HEK293T (cell line): ENCODE measurements around the gene SYT13.

ENCODE experiments used
- BHLHE40 ChIP-seq: fragments of 450-650 bp; IDR thresholded peaks from 2 replicates; pipeline ENCODE4 v1.6.1; 2016; ENCODE audit warnings: mild to moderate bottlenecking, moderate library complexity, borderline replicate concordance
- CTBP1 ChIP-seq: fragments of 450-650 bp; IDR thresholded peaks from 2 replicates; pipeline ENCODE4 v1.6.1; 2016; ENCODE audit warnings: borderline replicate concordance
- ELF4 ChIP-seq: fragments of 450-650 bp; IDR thresholded peaks from 2 replicates; pipeline ENCODE4 v1.6.1; 2017; ENCODE audit warnings: antibody characterized with exemption
- FOXM1 ChIP-seq: fragments of 450-650 bp; IDR thresholded peaks from 2 replicates; pipeline ENCODE4 v1.6.1; 2017; ENCODE audit warnings: mild to moderate bottlenecking, borderline replicate concordance
- HDGF ChIP-seq: fragments of 450-650 bp; IDR thresholded peaks from 2 replicates; pipeline ENCODE4 v1.6.1; 2017; ENCODE audit warnings: antibody characterized with exemption, borderline replicate concordance
- L3MBTL2 ChIP-seq: fragments of 450-650 bp; conservative IDR thresholded peaks from 2 replicates; pipeline ENCODE4 v1.6.1; 2016; ENCODE audit warnings: mild to moderate bottlenecking
- LEF1 ChIP-seq: fragments of 450-650 bp; IDR thresholded peaks from 2 replicates; pipeline ENCODE4 v1.6.1; 2017; ENCODE audit warnings: mild to moderate bottlenecking, borderline replicate concordance
- SP1 ChIP-seq: fragments of 450-650 bp; IDR thresholded peaks from 2 replicates; pipeline ENCODE4 v1.6.1; 2017
- SUZ12 ChIP-seq: fragments of 450-650 bp; IDR thresholded peaks from 2 replicates; pipeline ENCODE4 v1.6.1; 2016; ENCODE audit warnings: mild to moderate bottlenecking
- TARDBP ChIP-seq: fragments of 450-650 bp; IDR thresholded peaks from 2 replicates; pipeline ENCODE4 v1.6.1; 2016
- ZNF384 ChIP-seq: fragments of 450-650 bp; IDR thresholded peaks from 2 replicates; pipeline ENCODE4 v1.6.1; 2016

DNA sequence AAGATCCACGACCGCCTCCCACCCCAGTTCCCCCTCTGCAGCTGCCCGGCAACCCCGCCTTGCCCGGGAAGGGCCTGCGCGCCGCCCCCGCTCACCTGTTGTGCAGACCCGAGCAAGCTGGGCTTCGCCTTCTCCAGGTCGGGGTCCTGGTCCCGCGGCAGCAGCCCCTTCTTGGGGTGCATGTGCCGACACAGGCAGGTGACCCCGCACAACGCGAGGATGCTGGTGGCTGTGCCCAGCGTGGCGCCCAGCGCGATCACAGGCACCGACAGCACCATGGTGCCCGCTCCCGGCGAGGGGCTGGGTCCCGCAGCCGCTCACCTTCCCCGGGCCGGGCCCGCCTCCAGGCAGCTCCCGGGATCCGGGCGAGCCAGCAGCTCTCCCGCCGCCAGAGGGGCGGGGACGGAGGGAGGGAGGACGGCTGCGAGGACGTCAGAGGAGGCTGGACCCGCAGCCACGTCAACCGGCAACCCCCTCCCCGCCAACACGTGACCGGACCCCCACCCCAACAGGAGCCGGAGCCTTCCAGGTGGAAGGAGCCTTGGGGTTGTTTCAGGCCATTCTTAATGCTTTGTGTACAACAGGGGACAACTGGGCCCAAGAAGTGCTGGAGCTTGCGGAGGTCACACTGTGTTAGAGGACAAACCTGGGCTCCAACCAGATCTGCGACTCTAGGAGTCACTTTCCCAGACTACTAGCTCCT is at the start of gene SYT13:
- TF ChIP-seq SP1 (no peak), HDGF (no peak), BHLHE40 (no peak), L3MBTL2 (no peak), FOXM1 (no peak), SUZ12 (no peak), CTBP1 (no peak), ZNF384 (no peak), TARDBP (no peak), ELF4 (no peak), LEF1 (no peak)
